ENCODE results near the gene MCTP2.

MCTP2 gene

DNA sequence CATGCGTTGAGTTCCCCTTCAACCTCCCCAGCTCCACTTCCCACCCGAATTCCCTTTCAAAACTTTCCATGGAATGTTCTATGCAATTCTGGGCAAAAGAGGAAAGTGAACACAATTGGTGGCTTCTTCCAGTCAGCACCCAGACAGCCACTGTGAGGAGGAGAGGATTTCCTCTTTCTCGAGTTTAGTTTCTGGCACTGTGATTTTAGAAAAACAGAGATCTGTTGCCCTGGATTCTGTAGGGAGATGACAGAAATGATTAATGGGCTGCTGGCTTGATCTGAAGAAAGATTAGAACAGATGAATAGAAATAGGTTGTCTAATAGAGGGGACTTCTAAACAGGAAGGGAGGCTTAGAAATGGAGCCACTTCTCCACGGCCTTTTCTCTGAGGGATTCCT is 172.0 kb downstream of the MCTP2 start:
- no peak for DNase-seq

DNA sequence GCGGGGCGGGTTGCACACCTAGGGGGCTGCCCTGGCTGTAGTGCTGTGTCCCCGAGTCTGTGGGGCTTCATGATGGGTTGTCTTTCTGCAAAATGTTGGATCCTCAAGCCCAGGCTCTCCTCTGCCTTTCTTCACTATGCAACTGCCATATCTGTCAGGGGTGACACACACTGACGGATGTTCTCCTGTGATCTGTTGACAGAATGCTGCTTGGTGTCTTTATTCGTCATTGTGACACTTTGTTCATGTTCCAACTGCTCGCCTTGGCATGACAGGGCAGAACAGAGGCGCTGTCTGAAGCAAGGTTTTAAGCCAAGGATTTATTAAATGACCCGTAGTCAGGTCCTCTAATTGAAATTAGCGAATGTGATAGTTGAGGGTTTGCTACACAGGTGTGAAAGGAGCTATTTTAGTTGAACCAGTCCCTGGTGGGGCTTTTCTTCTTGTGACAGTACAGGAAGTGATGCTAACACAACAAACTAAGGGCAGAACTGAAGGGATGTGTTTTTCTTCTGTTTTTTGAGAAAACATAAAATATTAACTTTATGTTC is 173.4 kb downstream of the MCTP2 start:
- DNase-seq: no peak

DNA sequence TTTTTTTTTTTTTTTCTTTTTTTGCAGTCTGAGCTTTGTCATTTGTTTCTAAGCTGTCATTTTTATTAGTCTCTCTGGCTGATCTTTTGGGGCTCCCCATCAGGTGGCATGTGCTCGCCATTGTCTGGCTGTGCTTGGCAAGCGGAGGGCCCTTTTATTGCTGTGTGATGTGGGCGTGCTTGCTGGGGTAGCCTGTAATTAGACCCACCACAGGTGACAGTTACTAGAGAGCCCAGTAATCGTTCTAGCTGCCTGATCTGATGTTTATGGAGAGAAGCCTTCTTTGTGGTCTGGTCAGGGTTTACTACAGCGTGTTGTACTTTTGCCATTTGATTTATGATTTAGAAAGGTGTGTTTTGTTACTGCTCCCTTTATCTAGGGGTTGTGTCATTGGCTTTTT is 179.9 kb downstream of the MCTP2 start:
- no peak for DNase-seq

DNA sequence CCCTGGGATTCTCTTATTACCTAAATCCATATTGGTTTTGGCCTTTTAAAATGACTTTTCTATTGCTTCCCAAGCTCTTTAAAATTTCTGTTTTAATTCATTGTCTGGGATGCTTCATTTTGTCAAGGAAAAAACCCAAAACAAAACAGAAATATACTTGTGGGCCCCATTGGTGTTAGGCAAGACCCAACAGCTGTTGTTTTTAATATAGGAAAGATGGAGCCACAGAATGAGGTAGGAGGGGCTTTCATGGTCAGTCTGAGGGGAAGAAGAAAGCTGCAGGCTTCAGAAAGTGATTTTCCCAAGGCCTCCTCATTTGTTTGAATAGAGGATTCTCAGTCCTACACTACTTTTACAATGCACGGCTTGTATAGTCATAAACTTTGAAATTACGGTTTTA is 180.5 kb downstream of the MCTP2 start:
- no peak for DNase-seq

DNA sequence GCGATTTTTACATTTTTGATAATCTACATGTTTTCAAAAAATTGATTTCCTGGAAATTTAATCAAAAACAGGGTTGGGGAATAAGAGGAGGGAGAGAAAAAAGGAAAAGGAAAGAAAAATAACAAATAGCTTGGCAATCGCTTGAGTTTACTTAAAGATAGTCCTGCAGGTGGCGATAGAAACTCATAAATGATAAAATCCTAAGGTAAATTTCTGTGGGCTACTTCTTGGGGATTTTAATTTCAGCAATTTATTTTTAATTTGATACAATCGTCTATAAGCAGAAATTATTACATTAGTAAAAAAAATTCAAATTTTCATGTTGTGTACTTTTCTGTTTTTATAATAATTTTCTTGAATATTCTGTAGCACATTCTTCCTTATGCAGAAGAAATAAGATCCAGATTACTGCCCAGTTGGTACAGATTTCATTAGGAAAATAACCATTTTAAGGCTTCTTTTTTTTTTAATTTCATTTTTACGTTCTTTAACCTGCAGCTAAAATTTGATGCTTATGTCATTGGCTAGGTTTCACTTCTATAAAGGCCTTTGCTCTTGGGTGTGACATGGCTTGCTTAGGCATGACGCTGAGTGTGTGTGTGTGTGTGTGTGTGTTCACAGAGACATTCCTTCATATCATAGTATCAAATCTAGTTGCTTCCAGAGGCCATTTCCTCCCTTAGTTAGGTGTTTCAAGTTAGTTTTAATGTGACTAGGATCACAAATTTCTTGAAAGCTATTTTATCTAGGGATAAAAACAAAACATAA is 181.8 kb downstream of the MCTP2 start:
- DNase-seq: no peak

DNA sequence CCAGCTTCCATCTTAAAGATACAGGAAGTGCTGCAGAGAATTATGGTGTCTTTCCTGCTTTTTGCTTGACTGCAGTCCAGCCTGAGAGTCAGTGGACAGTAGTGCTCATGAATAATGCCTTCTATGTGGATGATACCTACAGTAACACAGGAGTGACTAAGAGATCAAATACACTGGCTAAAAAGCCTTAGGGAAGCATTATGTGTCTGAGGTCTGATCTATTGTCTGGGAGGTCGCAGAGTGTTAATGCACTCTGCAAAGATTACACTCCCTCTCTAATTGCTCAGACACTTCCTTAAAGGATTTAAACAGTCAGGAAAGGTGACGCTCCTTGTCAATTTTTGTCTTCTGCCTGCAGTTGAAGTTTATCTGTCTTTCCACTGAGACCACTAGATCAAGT is 183.6 kb downstream of the MCTP2 start:
- DNase-seq: no peak

DNA sequence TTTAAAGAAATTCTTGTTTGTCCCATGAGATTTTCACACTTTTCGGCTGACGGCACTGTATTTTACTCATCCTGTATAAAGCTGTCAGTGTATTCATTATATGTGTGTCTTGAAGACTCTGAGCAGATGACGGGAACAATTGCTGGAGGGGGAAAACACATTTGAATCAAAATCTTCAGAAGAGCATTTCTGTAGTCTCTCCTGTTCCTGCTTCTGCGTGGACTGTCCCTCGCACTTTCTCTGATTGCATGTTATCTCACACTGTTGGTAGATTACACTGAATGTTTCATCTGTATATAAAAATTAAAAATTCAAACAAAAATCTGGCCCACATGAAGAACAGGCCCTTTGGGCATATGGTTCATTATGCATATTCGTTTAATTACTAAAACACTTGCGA is 184.9 kb downstream of the MCTP2 start:
- DNase-seq: no peak

DNA sequence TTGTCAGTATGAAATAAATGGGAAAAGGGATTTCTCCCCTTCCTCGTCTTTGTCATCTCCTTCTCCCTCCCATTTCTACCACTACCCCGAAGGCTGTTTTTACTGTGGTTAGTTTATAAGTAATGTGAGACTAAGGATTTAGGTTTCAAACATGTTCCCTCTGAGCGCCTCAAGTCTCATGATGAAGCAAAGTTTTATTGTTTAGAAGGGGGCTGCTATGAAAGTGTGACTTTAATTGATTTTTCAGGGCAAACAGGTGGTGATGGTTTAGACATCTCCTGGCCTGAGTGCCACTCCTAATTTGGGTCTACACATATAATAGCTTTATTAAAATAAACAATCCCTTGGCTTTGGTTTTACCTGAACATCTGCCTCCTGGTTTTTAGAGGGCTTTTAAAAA is 185.5 kb downstream of the MCTP2 start:
- DNase-seq: no peak

DNA sequence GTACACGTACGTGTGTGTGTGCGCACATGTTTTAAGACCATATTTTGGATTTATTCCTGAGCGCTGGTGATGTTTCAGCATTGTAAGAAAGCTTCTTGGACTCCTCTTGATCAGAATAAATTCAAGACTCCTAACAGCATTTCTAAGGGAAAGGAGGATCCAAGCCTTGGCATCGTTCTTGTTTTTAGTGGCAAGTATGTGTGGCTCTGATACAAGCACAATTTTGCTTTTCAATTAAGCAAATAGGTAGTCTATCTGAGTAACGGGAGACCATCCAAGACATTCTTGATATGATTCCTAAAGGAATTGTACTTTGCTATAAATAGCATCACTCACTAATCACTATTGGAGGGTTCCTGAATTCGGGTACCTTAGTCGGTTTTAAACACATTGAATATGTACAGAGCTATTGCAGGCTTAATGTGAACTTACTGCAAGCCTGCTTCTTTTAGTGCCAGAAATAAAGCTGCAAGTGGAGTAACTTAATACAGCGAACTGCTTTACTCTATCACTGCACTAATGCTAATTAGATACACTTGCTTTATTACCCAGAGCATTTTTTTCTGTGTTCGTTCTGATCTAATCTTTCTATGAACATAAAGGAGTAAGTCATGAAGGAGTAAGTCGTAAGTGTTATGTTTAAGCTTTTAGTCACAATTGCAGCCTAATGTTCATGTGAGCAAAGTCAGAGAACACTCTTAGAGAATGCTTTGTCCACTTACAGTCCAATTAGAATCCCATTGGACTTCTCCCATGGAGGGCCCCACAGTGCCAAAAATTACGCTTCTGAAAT is 186.3 kb downstream of the MCTP2 start:
- no peak for DNase-seq

DNA sequence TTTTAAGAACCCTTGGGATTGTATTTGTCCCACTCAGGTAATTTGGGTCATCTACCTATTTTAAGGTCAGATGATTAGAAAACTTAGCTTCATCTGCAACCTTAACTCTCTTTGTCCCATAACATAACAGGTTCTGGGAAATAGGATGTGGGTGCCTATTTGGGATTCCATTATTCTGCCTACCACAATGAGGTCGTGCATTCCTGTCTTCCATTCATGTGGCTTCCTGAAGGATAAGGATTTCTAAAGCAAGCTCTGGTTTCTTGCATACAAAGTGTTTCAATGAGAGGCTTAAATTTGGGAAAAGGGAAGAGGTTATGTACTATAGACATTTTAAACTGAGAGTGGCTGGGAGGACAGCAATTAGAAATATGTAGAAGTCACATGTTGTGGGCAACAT is 190.3 kb downstream of the MCTP2 start:
- DNase-seq: no peak

DNA sequence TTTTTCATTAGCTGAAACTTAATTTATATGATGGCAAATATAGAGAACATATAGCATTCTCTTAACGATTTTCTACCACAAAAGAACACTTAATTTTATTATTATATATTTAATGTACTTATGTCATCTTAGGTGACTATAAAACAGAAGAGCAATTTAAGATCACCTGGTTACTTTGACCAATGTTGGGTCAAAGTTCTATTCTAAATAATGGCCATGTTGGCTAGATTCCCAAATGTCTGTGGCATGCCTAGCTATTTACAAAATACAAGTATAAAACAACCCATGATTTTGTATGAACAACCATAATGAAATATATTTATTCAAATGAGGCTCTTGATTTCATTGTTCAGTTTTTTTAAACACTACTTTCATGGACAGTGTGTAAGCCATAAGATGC is 200.9 kb downstream of the MCTP2 start:
- DNase-seq: no peak

DNA sequence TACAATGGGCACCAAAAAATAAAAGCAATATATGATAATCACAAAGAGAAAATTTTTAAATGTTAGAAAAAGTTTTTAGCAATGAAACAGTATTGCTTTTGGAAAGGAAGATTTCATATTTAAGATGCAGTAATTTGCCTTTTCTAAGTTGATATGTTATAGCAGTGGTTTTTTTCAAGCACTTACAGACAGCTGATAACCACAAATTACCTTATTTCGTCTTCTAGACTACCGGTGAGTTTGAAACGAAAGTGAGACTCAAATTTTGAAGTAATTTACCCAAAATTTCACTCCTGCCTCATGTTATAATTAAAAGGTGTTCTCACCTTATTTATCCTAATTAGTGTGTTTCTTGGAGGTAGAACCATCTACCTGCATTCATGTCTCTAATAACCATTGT is 207.8 kb downstream of the MCTP2 start:
- DNase-seq: no peak

DNA sequence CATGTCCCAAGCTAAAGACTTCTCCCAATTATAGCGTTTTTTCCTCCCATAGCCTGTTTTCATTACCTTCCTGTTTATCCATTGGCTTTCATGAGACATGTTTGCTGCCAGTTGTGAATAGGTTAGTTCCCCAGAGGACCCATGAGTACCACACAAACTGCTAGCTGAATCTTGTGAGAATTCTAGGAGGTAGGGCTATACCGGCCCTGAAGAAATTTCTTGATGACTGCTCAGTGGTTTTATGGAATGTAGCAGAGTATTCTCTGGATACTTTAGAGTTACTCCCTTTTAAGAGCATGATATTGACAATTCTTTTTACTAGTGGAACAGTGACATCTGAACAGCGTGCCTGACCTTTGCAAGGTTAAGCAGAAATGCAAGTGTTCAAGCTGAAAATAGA is 210.4 kb downstream of the MCTP2 start:
- no peak for DNase-seq

DNA sequence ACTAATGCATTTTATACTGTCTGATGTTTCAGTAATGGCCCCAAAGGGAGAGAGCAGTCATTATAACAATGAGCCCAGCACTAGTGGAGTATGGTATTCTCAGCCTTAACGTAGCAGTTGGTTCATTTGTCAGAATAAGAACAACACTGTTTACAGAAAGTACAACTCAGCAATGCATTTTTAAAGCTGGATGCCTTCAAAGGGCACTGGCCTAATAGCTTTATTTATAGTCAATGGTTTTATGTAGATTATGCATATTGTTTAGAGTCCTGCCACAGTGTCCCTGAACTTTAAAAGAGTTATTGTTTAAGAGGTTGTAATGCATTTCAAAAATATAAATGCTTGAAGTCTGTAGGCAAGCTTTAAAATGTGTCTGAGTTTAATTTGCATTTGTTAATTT is 211.1 kb downstream of the MCTP2 start:
- no peak for DNase-seq

DNA sequence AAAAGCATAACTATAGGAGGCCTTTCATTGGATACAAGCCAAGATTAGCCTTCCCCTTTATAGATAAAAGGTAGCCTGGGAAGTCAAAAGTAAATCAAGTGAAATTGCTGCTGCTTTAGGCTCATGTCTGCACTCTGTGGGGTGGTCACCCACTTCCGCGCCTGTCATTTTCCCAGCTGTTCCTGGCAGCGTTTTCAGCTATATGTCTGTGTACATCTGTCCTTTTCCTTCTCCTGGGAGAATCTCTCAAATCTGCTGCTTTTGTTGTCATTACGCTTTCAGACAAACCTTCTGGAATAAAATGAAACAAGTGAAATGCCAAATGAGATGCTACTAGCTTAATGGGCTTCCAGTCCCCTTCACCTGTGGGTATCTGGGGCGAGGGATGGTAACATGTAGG is 211.8 kb downstream of the MCTP2 start:
- no peak for DNase-seq

DNA sequence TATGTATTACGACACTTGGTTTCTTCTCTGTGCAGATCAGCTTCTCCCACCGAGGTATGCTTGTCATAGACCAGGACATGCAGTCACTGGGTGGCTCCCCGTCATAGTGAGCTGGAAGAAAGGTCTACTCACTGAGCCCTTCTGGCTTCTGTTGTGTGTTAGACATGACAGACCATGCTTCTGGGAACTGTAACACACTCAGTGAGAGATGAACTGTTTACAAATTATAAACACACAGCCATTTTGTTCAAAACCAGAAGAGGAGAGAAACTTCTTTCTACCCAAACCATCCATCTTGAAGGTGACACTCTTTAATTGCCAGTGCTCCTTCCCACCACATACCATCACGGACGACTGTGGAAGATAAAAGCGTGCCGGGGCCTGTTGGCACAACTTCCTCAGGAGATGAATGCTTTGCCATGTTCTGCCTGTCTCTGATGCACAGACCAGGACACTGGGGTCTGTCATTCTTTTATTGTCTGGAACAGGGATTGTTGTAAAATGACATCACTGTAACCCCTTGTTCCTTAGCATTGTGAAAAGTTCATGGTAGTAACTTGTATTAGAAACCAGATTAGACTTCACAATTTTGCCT is 214.3 kb downstream of the MCTP2 start:
- no peak for DNase-seq

DNA sequence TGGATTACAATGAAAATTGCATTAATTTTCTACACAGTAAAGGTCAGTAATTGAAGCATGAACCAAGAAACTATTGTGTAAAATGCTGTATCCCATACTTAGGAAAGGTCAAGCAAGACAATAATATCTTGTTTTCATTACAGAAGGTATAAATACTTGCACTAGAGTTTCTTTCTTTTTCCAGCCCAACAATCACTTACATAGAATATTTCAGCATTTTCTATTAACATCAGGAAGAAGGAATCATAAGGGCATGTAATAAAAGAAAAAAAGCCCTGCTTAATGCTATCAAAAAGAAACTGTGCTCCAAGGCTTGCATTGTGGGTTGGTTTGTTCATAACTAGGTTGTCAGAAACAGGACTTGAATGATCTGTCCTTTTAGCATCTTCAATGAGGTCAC is 215.1 kb downstream of the MCTP2 start:
- DNase-seq: no peak

DNA sequence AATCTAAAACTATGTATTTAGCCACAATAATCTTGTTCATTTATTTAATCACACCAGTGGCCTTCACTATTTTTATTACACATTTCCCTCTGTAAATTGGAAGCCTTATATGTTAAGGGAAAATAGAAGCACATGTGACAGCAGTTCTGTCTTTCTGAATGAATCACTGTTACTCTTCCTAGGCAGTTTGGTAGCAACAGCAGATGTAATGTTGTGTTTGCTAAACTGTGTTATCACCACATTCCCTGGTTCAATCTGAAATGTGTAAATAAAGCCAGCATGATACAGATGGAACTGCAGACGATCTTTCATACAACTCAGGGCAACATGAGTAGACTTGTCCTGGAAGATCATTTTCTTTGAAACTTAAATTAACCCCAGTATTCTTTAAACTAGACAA is 220.1 kb downstream of the MCTP2 start:
- DNase-seq: no peak

DNA sequence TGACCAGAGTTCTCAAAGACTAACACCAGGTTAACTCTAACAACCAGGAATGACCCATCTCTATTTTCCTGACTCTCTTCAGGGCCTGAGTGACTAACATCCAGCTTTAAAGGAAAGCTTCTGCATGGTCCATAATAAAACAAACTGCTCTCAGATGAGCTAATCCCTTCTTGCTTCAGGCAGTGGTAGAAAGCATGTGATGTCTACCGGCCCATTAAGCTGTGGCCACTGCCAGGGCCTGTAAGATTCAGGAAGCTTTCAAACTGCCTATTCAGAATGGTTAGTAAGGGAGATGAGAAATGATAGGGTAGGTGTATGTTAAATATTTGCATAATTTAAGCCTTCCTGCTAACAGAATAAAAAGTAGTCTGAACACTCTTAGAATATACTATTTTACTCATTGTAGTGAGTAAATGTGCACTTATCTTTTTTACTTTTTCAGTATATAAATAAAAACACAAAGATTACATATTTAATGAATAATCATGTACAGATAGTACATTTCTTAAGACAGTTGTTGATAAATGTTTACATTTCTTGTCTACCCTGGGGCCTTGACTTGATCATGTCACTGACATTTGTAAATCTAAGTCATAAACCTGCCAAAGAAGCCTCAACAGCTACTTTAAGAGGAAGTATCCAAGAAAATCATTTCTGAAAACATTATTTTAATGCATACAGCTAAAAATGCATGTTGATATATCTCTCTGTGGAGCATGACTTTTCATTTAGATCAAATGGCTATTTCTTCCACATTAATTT is 222.0 kb downstream of the MCTP2 start:
- no peak for DNase-seq

DNA sequence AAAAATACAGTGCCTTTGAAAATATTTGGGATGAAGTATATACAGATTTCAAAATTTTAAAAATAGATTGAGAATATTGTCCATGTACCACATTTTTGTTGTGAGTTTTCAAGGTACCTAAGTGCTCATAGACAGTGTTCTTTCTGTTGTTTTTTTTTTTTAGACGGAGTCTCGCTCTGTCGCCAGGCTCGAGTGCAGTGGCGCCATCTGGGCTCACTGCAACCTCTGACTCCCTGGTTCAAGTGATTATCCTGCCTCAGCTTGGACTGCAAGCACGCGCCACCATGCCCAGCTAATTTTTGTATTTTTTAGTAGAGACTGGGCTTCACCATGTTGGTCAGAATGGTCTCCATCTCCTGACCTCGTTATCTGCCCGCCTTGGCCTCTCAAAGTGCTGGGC is 223.9 kb downstream of the MCTP2 start:
- DNase-seq: no peak

DNA sequence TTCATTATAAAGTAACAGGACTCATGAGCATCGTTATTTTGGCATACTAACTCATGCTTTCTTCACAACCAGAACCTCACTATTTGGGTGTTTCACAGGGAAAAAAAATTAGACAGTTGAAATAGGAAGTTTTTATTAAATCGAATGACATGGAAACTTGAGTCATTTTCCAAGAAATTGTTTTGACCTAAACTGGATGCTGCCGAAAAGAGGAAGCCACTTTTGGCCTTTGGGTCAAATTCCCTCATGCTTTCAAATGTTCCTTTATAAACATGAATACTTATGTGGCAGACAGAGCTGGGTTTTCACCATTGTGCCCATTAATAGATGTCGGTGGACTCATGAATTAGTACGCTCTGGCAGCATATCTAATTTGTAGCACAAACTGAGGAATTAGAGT is 224.9 kb downstream of the MCTP2 start:
- DNase-seq: no peak

DNA sequence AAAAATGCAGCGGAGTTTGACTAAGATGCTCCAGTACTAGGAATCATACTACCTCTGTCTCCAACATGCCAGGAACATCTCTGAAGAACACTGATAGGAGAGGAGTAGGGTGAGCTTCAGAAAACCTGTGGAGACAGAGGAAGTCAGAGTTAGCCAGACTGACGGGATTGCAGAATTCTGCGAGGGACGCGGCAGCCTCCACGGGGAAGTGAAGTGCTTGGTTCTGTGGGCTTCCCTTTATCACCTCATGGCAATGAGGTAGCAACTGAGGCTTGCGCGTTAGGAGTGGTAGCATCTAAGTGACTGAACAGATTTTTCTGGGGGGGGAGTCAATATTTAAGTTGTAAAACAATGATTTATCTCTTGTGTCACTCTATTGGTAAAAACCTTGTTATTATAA is 226.3 kb downstream of the MCTP2 start:
- DNase-seq: no peak

DNA sequence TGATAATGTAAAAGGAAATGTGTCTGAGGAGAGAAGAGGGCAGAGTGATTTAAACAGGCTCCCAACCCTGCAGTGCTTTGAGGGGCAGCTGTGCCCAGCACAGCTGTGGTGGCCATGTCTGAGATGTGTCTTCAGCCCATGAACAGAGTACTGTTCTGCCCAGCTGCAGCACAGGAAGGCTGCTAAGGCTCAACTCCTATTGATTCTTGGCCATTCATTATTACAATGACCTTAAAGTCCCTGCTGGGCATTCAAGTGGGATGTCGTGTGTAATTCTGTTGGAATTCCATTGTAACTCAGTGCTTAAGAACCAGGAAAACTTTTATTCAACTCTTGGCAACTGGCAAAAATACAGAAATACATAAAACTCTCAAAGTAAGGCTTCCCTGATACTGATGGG is 229.3 kb downstream of the MCTP2 start:
- DNase-seq: no peak
